ENCODE results near the gene CHD1L. TPM values are rescaled to one million over a fixed set of nuclear protein-coding genes. Genes with fewer than 3 reads are reported as not detected.

The CHD1L gene
- total RNA-seq, 1 donor from 2014 or later = 118 TPM

- H3K4me3 ChIP-seq = no peak overlapping the region
- no peaks in the 10 kb centered on the region for H3K79me2 ChIP-seq (ENCODE audit: low read depth)
Observed at GRCh38 chr1:147337040-147337630, 94.7 kb downstream of the CHD1L start.

DNA sequence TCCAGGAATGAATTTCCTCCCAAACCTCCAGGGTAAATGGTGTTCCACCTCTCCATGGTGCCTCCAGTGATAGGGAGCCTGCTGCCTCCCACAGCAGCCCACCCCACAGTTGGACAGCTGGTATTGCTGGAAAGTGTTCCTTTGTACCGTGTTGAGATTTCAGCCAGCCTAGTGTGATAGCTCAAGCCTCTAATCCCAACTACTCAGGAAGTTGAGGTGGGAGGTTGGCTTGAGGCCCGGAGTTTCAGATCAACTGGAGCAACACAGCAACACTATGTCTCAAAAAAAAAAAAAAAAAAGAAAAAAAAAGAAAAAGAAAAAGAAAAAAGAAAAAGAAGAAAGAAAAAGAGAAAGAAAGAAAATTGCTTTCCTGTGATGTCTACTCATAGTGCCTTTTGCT, 96.1 kb downstream of the CHD1L start:
- Mint-ChIP-seq H3K4me3 (no peak overlapping the region), H3K9me3 (no peaks in the 10 kb centered on the region), H3K36me3 (no peaks in the 10 kb centered on the region), H3K27me3 (ENCODE audit: insufficient read depth, low read depth) (no peaks in the 10 kb centered on the region), H3K4me1 (peaks cover 14% of the 10 kb centered on the region), H3K27ac (no peak overlapping the region)
- Histone ChIP-seq H3K4me3 (no peak overlapping the region), H3K4me1 (peaks cover 15% of the 10 kb centered on the region), H3K36me3 (no peaks in the 10 kb centered on the region), H3K27me3 (no peaks in the 10 kb centered on the region), H4K20me1 (ENCODE audit: low read depth) (no peaks in the 10 kb centered on the region), H3F3A (ENCODE audit: low read depth) (no peaks in the 10 kb centered on the region), H2AFZ (replicated peaks) (no peak overlapping the region), H3K79me2 (ENCODE audit: low read depth) (no peaks in the 10 kb centered on the region), H3K9me3 (ENCODE audit: low read depth) (no peaks in the 10 kb centered on the region), H3K9ac (no peak overlapping the region), H3K4me2 (no peak overlapping the region), H3K27ac (no peak overlapping the region)
- TF ChIP-seq CTCF (IDR thresholded peaks at IDR 0.05) (no peak), EZH2phosphoT487 (IDR thresholded peaks at IDR 0.05) (no peak), EZH2 (IDR thresholded peaks at IDR 0.05) (no peak)
- no peak for DNase-seq (ENCODE audit: low spot score)

More at GRCh38 chr1:147337040-147337630, 94.7 kb downstream of the CHD1L start:
- peak; percentile 66 for DNase-seq (ENCODE audit: low spot score)
- H3F3A ChIP-seq (ENCODE audit: low read depth) = no peaks in the 10 kb centered on the region
- Mint-ChIP-seq H3K36me3 (no peaks in the 10 kb centered on the region), H3K4me1 (peaks cover 14% of the 10 kb centered on the region), H3K27me3 (ENCODE audit: insufficient read depth, low read depth) (no peaks in the 10 kb centered on the region), H3K27ac (peak overlapping the region; percentile 9), H3K9me3 (no peaks in the 10 kb centered on the region), H3K4me3 (peak overlapping the region; percentile 9)
- H3K9ac ChIP-seq = no peak overlapping the region
- H2AFZ ChIP-seq (replicated peaks) = peak overlapping the region; percentile 67
- H3K9me3 ChIP-seq (ENCODE audit: low read depth) = no peaks in the 10 kb centered on the region
- H3K27ac ChIP-seq = no peak overlapping the region
- H3K4me2 ChIP-seq = peak overlapping the region; percentile 62
- H4K20me1 ChIP-seq (ENCODE audit: low read depth) = no peaks in the 10 kb centered on the region
- H3K36me3 ChIP-seq = no peaks in the 10 kb centered on the region
- TF ChIP-seq CTCF (IDR thresholded peaks at IDR 0.05) (no peak), EZH2 (IDR thresholded peaks at IDR 0.05) (no peak), EZH2phosphoT487 (IDR thresholded peaks at IDR 0.05) (no peak)
- H3K4me1 ChIP-seq = peaks cover 15% of the 10 kb centered on the region
- H3K27me3 ChIP-seq = no peaks in the 10 kb centered on the region

DNA sequence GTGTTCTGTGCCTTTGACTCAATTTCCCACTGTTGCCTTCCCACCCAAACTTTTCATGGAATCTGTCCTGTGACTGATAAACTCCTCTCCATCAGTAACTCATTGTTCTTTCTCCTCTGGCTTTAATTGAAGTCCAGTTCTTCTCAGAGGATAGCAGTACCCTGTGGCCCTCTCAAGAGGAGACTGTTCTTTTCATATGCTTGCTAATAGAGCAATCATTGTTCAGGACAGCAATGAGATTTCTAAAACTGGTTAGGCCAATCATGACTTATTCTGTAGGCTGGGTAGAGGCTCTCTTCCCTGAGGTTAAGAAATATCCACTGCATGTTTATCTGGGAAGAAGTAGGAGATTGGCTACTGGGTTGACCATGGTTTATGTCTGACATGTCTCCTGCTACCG, 98.8 kb downstream of the CHD1L start:
- Mint-ChIP-seq H3K27me3 (ENCODE audit: insufficient read depth, low read depth) (no peaks in the 10 kb centered on the region), H3K4me1 (peaks cover 12% of the 10 kb centered on the region), H3K27ac (peak overlapping the region; percentile 15), H3K4me3 (no peak overlapping the region), H3K9me3 (peaks cover 3% of the 10 kb centered on the region), H3K36me3 (no peaks in the 10 kb centered on the region)
- Histone ChIP-seq H3K27ac (no peak overlapping the region), H3K4me3 (no peak overlapping the region), H3K79me2 (ENCODE audit: low read depth) (no peaks in the 10 kb centered on the region), H3K4me1 (peaks cover 12% of the 10 kb centered on the region), H2AFZ (replicated peaks) (no peak overlapping the region), H3K9ac (no peak overlapping the region), H3F3A (ENCODE audit: low read depth) (no peaks in the 10 kb centered on the region), H4K20me1 (ENCODE audit: low read depth) (no peaks in the 10 kb centered on the region), H3K9me3 (ENCODE audit: low read depth) (no peaks in the 10 kb centered on the region), H3K4me2 (no peak overlapping the region), H3K27me3 (no peaks in the 10 kb centered on the region), H3K36me3 (no peaks in the 10 kb centered on the region)
- TF ChIP-seq CTCF (IDR thresholded peaks at IDR 0.05) (no peak), EZH2 (IDR thresholded peaks at IDR 0.05) (no peak)
- no peak for DNase-seq (ENCODE audit: low spot score)

Other genes starting within 250 kb of the CHD1L start
- gene PRKAB2, start 70.2 kb upstream of the CHD1L start, total RNA-seq (ENCODE audit: low replicate concordance) = 31.0 and 42.8 TPM in 2 replicates
- gene FMO5, start 17.3 kb upstream of the CHD1L start, total RNA-seq (ENCODE audit: low replicate concordance) = 0.28 and 0.82 TPM in 2 replicates